ENCODE measurements around the gene ITGA3. TPM values are rescaled to one million over a fixed set of nuclear protein-coding genes. Genes with fewer than 3 reads are reported as not detected.
A peak's percentile ranks its signal among the peaks of the same experiment; 100 is the strongest.
"Not testable (repeated sequence)": the region's sequence is repeated elsewhere in the genome, so short reads cannot be mapped to it uniquely, and the experiment has no call there.

ITGA3 gene
- polyA plus RNA-seq, 1 of the 3 experiments (the other 2 are of a cell fraction), result 766 TPM

GRCh38 chr17:50037321-50038107 lies 18.4 kb upstream of the ITGA3 start (continued):
- TF ChIP-seq EZH2phosphoT487 (IDR thresholded peaks at IDR 0.05; ENCODE audit: borderline replicate concordance, low read depth), result no peak
- peak; percentile 90 for TF ChIP-seq TCF12 (IDR thresholded peaks at IDR 0.05)
- TF ChIP-seq POLR2AphosphoS5 (IDR thresholded peaks at IDR 0.05; ENCODE audit: low read depth, low read length), result peak; percentile 24; the same call in 1 of the 2 replicates
- 0 out of 2 replicates have a peak, but pooled peaks have one; percentile 23 for TF ChIP-seq TAF1 (IDR thresholded peaks at IDR 0.05; ENCODE audit: borderline replicate concordance, low read depth, low read length)
- TF ChIP-seq NRF1 (IDR thresholded peaks at IDR 0.05; ENCODE audit: low read depth, low read length), result no peak
- no peak for TF ChIP-seq YY1 (IDR thresholded peaks at IDR 0.05; ENCODE audit: low read depth)
- TF ChIP-seq FOXJ3 (CRISPR knock-in tag; IDR thresholded peaks at IDR 0.05), result no peak
- 0 out of 2 replicates have a peak, but pooled peaks have one; percentile 52 for TF ChIP-seq REST (IDR thresholded peaks at IDR 0.05; ENCODE audit: low read depth, low read length)

GRCh38 chr17:50039058-50039457 lies 16.9 kb upstream of the ITGA3 start:
- H3K4me2 ChIP-seq, result no peak overlapping the region
- H3K9me3 ChIP-seq, result no peaks in the 10 kb centered on the region
- no peak overlapping the region for H3K27ac ChIP-seq (ENCODE audit: low read depth in 2 of 2, low read length in 1 of 2)
- H4K20me1 ChIP-seq (ENCODE audit: insufficient read depth), result no peaks in the 10 kb centered on the region
- ChIA-PET POLR2A (no interaction called here), CTCF (interaction anchor here (1.2 to 15.7 kb wide), 6 partner anchors 11 to 74 kb away, joined by 3 to 353 read pairs (median 6); no protein-coding TSS in a partner anchor)
- no peak overlapping the region for H3K9ac ChIP-seq
- H3K4me3 ChIP-seq (ENCODE audit: low read depth in 2 of 2, low read length in 1 of 2), result no peak overlapping the region
- peaks cover 27% of the 10 kb centered on the region for H3F3A ChIP-seq (replicated peaks; ENCODE audit: insufficient read depth)
- no peaks in the 10 kb centered on the region for H3K9me2 ChIP-seq
- no peaks in the 10 kb centered on the region for H3K36me3 ChIP-seq (replicated peaks in 1 of 2; ENCODE audit: control insufficient read depth in 1 of 2, insufficient read depth in 2 of 2, low read length in 1 of 2)
- no peaks in the 10 kb centered on the region for H3K79me2 ChIP-seq (ENCODE audit: insufficient read depth)
- 84% methylated on average over 3 of the region's 4 CpGs for WGBS (ENCODE audit: low lambda C conversion rate)
- H3K4me1 ChIP-seq (ENCODE audit: control insufficient read depth in 1 of 2, insufficient read depth in 2 of 2, low read depth in 1 of 2, low read length in 1 of 2), result peaks cover 7 to 26% of the 10 kb centered on the region in 2 experiments; a peak in 2 of 4 replicates
- H2AFZ ChIP-seq (ENCODE audit: low read depth), result no peak overlapping the region
- DNase-seq, result peak; percentile 10
- H3K27me3 ChIP-seq (ENCODE audit: insufficient read depth), result no peaks in the 10 kb centered on the region
- TF ChIP-seq TCF12 (IDR thresholded peaks at IDR 0.05), result no peak
- no peak for TF ChIP-seq SMC3 (IDR thresholded peaks at IDR 0.05; ENCODE audit: low read depth, low read length)
- TF ChIP-seq JUND (IDR thresholded peaks at IDR 0.05), result no peak
- no peak for TF ChIP-seq SIN3A (IDR thresholded peaks at IDR 0.05; ENCODE audit: borderline replicate concordance, low read depth, low read length)
- TF ChIP-seq NFIC (IDR thresholded peaks at IDR 0.05; ENCODE audit: borderline replicate concordance), result no peak
- TF ChIP-seq FOSL2 (IDR thresholded peaks at IDR 0.05; ENCODE audit: borderline replicate concordance, low read depth), result no peak
- no peak for TF ChIP-seq ELF1 (IDR thresholded peaks at IDR 0.05)
- TF ChIP-seq TEAD4 (IDR thresholded peaks at IDR 0.05; ENCODE audit: borderline replicate concordance, insufficient read depth), result no peak
- no peak for TF ChIP-seq YY1 (IDR thresholded peaks at IDR 0.05; ENCODE audit: low read depth)
- no peak for TF ChIP-seq PBX3 (IDR thresholded peaks at IDR 0.05)
- TF ChIP-seq RAD21 (IDR thresholded peaks at IDR 0.05; ENCODE audit: low read length), result no peak

GRCh38 chr17:50040496-50040895 lies 15.4 kb upstream of the ITGA3 start:
- H3K27me3 ChIP-seq (ENCODE audit: insufficient read depth); H3K9me3 ChIP-seq; DNase-seq; H3K9ac ChIP-seq; H3K4me3 ChIP-seq (ENCODE audit: low read depth in 2 of 2, low read length in 1 of 2); POLR2A ChIA-PET; H3K79me2 ChIP-seq (ENCODE audit: insufficient read depth); H3K36me3 ChIP-seq (replicated peaks in 1 of 2; ENCODE audit: control insufficient read depth in 1 of 2, insufficient read depth in 2 of 2, low read length in 1 of 2); H3K4me2 ChIP-seq; H4K20me1 ChIP-seq (ENCODE audit: insufficient read depth); H2AFZ ChIP-seq (ENCODE audit: low read depth); H3K27ac ChIP-seq (ENCODE audit: low read depth in 2 of 2, low read length in 1 of 2); H3K9me2 ChIP-seq: not testable (repeated sequence)
- CTCF ChIA-PET, result interaction anchor here (0.6 to 15.7 kb wide), 3 partner anchors 13 to 229 kb away, joined by 3 to 353 read pairs (median 64); no protein-coding TSS in a partner anchor
- peaks cover 26% of the 10 kb centered on the region for H3F3A ChIP-seq (replicated peaks; ENCODE audit: insufficient read depth)
- WGBS (ENCODE audit: low lambda C conversion rate), result 86% methylated on average over 5 of the region's 5 CpGs
- peaks cover 7 to 23% of the 10 kb centered on the region in 2 experiments; a peak in 2 of 4 replicates for H3K4me1 ChIP-seq (ENCODE audit: control insufficient read depth in 1 of 2, insufficient read depth in 2 of 2, low read depth in 1 of 2, low read length in 1 of 2)
